SIG-M5 treated with dmso at 0.1 percent for 504 hours (cell line): ENCODE measurements around the gene DDAH2.

Source experiments
- DNase-seq: peaks from one replicate; lab custom pipeline; 2025; ENCODE audit not compliant: unreplicated experiment; lab: John Stamatoyannopoulos, UW

Gene DDAH2

GRCh38 chr6:31691564-31692108 is 37.5 kb downstream of the DDAH2 start:
- DNase-seq, result no peak

DNA sequence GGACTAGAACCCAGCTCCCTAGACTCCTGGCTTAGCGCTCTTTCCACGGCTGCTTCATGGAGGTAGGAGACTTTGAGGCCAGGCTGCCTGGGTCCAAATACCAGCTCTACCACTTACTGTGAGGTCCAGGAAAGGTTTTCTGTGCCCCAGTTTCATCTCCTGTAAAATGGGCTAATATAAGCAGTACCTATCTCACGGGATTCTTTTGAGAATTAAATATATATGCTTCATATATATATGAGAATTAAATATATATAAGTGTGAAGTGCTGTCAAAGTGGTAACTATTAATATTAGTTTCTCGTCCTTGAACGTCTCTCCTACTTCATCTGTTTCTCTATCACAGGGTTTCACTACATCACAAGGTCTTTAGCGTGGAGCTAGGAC is 38.0 kb downstream of the DDAH2 start:
- no peak for DNase-seq

DNA sequence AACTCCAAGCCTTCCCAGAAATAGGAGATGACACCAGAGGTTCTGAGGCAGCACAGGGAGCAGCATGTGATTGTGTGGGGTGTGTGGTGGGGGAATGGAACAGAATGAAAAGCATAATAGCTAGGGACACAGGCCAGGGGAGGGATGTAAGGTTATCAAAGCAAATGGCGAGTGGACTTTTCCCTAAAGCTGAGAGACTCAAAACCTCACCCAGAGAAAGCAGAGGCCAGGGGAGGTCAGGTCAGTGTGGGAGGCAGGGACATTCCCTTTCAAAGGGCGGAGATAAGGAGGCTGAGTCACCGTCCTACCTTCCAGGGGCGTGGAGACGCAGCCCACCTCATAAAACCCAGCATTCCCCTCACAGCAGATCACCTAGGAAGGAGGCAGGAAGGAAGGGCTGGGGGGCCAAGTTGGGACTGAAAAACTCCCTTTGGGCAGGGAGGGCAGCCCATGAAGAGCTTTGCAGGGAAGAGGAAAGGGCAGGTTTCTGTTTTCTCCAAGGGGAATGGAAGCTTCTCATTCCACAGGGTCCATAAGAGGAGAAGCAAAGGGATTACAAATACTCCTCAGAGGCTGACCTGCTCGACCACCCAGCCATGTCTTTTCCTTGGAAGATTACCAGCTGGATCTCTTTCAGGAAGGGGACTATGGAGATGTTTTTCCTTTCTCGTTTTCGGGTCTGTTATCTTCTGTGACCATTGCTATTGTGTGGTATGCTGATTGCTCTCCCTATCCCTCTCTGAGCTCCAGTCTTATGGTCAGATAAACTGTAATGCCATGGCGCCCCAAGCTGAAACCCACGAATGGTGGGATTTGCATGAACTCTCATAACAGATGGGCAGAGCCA is 38.6 kb downstream of the DDAH2 start:
- DNase-seq, result no peak

- DNase-seq, result no peak
Measured at GRCh38 chr6:31689249-31690110, 39.6 kb downstream of the DDAH2 start.

- no peak for DNase-seq
Measured at GRCh38 chr6:31687860-31688693, 41.0 kb downstream of the DDAH2 start.

DNA sequence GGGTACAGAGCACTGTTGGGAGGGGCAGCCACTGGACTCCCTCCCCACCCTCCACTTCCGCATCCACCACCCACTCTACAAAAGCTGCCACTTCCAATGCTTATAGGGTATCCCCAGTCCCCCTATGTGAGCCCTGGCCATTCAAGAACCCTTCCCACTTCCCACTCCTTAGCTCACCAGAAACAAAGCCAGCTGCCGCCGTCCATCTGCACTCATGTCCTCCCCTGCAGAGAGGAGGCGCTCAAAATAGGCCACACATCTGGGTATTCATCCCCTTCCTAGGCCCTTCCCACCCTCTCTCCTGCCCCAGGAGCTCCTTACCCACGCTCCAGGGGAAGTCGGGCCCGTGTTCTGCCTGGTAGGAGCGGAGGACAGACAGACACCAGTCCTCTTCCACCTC is 41.8 kb downstream of the DDAH2 start:
- no peak for DNase-seq

- no peak for DNase-seq
Measured at GRCh38 chr6:31686483-31686882, 42.6 kb downstream of the DDAH2 start.

GRCh38 chr6:31683591-31683990 is 45.5 kb downstream of the DDAH2 start:
- DNase-seq, result no peak

- DNase-seq, result no peak
Measured at GRCh38 chr6:31681135-31681671, 47.9 kb downstream of the DDAH2 start.

DNA sequence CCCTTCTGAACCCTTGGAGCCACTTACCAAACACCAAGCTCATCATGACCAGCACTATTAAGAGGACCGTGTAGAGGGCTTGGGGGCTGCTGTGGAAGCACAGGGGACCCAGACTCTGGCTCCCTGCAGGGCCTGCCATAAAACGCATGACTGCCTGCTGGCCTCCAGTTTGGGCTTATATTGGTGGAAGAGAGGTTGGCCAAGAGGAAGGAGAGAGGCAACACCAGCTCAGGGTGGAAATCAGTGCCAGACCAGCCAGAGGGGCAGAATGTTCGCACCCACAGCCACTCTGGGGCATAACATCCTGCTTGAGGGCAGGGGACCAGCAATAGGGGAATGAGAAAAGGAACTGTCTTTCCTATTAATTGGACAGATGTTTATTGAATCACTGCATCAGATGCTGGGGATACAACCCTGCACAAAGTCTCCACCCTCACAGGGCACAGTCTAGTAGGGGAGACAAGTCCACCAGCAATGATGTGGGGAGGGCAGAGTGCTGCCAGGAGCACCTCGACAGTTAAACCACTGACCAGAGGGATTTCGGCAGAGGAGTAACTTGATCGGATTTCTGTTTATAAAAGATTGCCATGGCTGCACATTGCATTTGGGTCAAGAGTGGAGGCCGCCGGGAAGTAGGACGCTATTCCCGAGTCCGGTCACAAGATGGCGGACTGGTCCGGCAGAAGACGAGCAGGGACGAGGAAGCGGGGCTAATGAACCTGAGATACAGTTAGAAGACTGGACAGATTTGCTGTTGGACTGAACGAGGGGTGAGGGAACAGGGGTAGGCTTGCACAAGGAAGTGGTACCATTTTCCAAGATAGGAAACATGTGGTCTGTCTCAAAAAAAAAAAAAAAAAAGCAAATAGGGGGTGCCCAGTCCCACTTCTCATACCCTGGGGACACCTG is 48.6 kb downstream of the DDAH2 start, which contains the start of gene LY6G5C:
TSS of gene LY6G5C (minus strand) at position 842 of the 909 bp plus-strand sequence. CDS start at position 148, 694 bp downstream.
- DNase-seq, result peak; percentile 62

DNA sequence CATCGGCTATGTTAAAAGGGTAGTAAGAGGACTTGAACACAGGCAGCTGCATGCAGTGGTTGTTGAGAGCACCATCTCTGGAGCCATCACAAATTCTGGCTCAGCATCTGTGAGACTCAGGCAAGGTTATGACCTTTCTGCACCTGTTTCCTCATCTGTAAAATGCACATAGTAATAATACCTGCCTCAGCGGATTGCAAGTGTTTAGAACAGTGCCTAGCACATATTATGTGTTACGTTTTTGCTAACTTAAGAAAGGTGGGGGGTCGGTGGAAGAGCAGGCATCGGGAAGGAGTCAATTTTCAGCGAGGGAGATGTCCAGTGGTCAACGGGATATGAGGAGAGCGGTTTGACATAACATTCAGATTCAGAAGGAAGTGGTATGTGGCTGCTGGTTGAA is 51.1 kb downstream of the DDAH2 start:
- DNase-seq, result no peak
